ENCODE data around the gene C5orf15.

GRCh38 chr5:133931546-133931945 lies 36.9 kb downstream of the C5orf15 start:
- TF ChIP-seq, protein P1, sequence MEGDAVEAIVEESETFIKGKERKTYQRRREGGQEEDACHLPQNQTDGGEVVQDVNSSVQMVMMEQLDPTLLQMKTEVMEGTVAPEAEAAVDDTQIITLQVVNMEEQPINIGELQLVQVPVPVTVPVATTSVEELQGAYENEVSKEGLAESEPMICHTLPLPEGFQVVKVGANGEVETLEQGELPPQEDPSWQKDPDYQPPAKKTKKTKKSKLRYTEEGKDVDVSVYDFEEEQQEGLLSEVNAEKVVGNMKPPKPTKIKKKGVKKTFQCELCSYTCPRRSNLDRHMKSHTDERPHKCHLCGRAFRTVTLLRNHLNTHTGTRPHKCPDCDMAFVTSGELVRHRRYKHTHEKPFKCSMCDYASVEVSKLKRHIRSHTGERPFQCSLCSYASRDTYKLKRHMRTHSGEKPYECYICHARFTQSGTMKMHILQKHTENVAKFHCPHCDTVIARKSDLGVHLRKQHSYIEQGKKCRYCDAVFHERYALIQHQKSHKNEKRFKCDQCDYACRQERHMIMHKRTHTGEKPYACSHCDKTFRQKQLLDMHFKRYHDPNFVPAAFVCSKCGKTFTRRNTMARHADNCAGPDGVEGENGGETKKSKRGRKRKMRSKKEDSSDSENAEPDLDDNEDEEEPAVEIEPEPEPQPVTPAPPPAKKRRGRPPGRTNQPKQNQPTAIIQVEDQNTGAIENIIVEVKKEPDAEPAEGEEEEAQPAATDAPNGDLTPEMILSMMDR (conservative IDR thresholded peaks at IDR 0.05): no peak
- TF ChIP-seq ZFX (IDR thresholded peaks at IDR 0.05): no peak
